Type B pancreatic cell (in vitro differentiated cells): ENCODE measurements around the gene TMEM53. TPM values are rescaled to one million over a fixed set of nuclear protein-coding genes. Genes with fewer than 3 reads are reported as not detected.

Experiments
- DNase-seq: peaks from one replicate; pipeline ENCODE4 v3.0.0; 2021; ENCODE audit warnings: mixed read lengths; ENCODE audit not compliant: unreplicated experiment; ENCODE audit errors: extremely low spot score
- H3K27ac Mint-ChIP-seq: 2 replicates; pipeline ENCODE4 v1.8.0; 2021; ENCODE audit warnings: mild to moderate bottlenecking, mixed read lengths
- H3K27me3 Mint-ChIP-seq: 2 replicates; pipeline ENCODE4 v1.8.0; 2021; ENCODE audit warnings: mixed read lengths
- H3K36me3 Mint-ChIP-seq: 2 replicates; pipeline ENCODE4 v1.8.0; 2021; ENCODE audit warnings: mixed read lengths
- H3K4me1 Mint-ChIP-seq: one replicate; pipeline ENCODE4 v1.8.0; 2021; ENCODE audit warnings: mixed read lengths; ENCODE audit not compliant: unreplicated experiment
- H3K4me3 Mint-ChIP-seq: 2 replicates; pipeline ENCODE4 v1.8.0; 2021; ENCODE audit warnings: mild to moderate bottlenecking, mixed read lengths
- H3K9me3 Mint-ChIP-seq: 2 replicates; pipeline ENCODE4 v1.8.0; 2021; ENCODE audit warnings: mixed read lengths
- total RNA-seq: library from RNA; stranded (reverse); gene quantifications from 2 replicates; pipeline ENCODE4 v1.2.1, GENCODE V29; 2021; ENCODE audit warnings: low replicate concordance
- TF ChIP-seq, protein P1 (sequence below): fragments of 200-600 bp; sonication (generic); conservative IDR thresholded peaks from 2 replicates; pipeline ENCODE4 v1.5.0; 2021; ENCODE audit warnings: antibody characterized with exemption, mild to moderate bottlenecking

TMEM53 gene
- total RNA-seq, 1 donor from 2014 or later = 6.6 TPM

DNA sequence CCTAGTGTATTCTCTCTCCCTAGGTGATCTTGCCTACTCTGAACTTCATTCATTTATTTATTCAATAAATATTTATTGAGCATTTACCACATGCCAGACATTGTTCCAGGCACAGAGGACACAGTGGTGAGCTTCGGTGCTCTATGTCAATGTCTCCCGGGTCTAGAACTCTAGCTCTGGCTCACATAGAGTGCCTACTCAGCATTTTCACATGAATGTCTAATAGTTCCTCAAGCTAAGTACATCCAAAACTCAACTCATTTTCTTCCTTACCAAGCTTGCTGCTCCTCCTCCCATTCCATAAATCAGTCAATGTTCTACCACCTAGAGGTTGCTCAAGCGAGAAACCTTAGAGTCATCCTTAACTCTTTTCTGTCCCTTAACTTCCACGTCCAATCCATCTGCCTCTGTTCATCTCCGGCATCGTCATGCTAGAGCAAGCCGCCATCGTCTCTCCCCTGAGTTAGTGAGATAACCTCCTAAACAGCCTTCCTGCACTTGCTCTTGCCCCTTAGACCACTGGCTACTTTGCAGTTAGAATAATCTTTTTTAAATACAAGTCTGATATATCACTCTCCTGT lies 67.5 kb downstream of the TMEM53 start:
- no peak overlapping the region for H3K4me3 Mint-ChIP-seq
- H3K4me1 Mint-ChIP-seq = peaks cover 15% of the 10 kb centered on the region
- no peaks in the 10 kb centered on the region for H3K36me3 Mint-ChIP-seq
- TF ChIP-seq, protein P1, sequence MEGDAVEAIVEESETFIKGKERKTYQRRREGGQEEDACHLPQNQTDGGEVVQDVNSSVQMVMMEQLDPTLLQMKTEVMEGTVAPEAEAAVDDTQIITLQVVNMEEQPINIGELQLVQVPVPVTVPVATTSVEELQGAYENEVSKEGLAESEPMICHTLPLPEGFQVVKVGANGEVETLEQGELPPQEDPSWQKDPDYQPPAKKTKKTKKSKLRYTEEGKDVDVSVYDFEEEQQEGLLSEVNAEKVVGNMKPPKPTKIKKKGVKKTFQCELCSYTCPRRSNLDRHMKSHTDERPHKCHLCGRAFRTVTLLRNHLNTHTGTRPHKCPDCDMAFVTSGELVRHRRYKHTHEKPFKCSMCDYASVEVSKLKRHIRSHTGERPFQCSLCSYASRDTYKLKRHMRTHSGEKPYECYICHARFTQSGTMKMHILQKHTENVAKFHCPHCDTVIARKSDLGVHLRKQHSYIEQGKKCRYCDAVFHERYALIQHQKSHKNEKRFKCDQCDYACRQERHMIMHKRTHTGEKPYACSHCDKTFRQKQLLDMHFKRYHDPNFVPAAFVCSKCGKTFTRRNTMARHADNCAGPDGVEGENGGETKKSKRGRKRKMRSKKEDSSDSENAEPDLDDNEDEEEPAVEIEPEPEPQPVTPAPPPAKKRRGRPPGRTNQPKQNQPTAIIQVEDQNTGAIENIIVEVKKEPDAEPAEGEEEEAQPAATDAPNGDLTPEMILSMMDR = no peak
- peaks cover 58% of the 10 kb centered on the region for H3K27me3 Mint-ChIP-seq
- H3K9me3 Mint-ChIP-seq = no peaks in the 10 kb centered on the region
- DNase-seq = no peak
- no peak overlapping the region for H3K27ac Mint-ChIP-seq

DNA sequence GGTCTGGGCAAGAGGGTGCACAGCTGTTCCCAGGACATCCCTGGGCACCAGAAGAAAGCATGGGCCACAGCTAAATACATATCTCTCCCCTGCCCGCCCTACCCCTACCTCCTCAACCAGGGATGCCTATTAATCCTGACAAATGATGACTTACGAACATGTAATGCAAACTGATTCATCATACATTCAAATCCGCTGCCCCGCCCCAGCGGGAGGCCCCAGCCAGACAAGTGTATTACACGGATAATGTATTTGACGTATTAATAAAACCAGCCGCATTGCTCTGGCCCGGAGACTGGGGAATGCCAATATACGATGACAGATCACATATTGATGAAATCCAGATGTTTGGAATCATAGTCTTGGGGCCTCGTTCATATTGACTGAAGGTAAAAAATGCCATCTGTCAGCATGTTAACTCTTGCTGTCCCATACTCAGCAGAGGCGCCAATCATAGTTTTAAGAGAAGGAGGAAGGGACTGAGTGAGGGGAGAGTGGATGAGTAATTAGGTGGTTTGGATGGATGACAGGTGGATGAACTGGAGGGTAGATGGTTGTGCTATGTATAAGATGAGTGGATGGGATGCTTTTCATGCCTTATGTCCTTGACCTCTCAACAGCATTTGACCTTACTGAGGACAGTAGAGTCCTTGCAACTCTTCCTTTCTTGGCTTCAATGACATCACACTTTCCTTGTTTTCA lies 68.2 kb downstream of the TMEM53 start:
- Mint-ChIP-seq H3K4me3 (no peak overlapping the region), H3K9me3 (no peaks in the 10 kb centered on the region), H3K36me3 (no peaks in the 10 kb centered on the region), H3K27ac (no peak overlapping the region), H3K4me1 (peaks cover 15% of the 10 kb centered on the region), H3K27me3 (peaks cover 51% of the 10 kb centered on the region)
- DNase-seq = no peak
- TF ChIP-seq, protein P1 = no peak

DNA sequence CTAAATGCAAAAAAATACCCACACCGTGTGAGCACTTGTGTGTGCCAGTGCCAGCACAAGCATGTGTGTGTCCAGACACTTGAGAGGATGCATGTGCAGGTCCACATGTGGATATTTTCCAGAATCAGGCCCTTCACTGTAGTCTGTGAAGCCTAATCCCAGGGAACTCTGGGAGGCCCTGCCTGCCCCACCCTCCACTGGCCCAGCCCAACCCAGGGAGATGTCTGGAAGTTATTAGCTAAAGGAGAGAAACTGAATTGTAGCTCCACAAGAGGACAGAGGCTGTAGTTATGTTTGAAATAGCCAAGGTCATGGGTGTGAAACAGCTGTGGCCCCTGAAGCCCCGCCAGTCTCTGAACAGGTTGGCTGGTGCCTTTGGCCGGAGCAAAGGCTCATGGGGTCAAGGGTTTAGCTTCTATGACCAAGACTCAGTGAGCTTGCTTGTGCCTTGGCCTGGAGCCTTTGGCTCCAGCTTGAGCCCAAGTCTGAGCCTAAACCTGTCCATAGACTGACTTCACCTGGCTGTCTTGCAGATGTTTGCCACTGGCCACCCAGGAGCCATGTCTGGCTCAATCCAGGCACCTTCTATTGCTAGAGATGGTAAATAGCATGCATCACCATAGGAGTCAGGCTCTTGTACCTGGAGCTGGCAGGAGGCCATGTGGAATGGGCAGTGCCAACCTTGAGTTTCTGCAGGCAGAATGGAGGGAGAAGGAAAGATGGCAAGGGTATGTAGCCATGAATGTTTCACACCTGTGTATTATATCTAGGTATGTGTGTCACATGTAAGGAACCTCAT lies 69.9 kb downstream of the TMEM53 start:
- Mint-ChIP-seq H3K36me3 (no peaks in the 10 kb centered on the region), H3K27ac (no peak overlapping the region), H3K9me3 (no peaks in the 10 kb centered on the region), H3K27me3 (peaks cover 38% of the 10 kb centered on the region), H3K4me3 (no peak overlapping the region), H3K4me1 (peaks cover 15% of the 10 kb centered on the region)
- TF ChIP-seq, protein P1 = no peak
- no peak for DNase-seq

DNA sequence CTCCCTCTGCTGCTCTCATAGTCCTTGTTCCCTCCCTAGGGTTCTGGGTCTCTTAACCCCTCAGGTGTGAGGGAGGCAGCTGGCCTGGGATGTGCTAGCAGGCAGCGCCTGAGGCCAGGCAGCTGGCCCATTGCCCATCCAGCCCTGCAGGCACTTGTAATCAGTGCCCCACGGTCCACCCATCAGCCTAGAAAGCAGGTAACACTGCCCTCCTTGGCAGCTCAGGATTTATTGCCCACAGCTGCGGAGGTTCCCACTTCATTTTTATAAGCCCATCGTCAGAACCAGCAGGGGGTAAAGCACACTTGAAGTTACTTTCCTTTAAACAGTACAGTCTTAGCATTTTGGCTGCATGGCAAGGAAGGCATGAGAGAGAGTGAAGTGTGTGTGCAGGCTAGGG lies 70.6 kb downstream of the TMEM53 start:
- peaks cover 31% of the 10 kb centered on the region for H3K27me3 Mint-ChIP-seq
- DNase-seq = no peak
- no peak overlapping the region for H3K4me3 Mint-ChIP-seq
- peaks cover 15% of the 10 kb centered on the region for H3K4me1 Mint-ChIP-seq
- H3K9me3 Mint-ChIP-seq = no peaks in the 10 kb centered on the region
- H3K27ac Mint-ChIP-seq = no peak overlapping the region
- TF ChIP-seq, protein P1 = no peak
- H3K36me3 Mint-ChIP-seq = no peaks in the 10 kb centered on the region

Other genes with a start within 250 kb of the TMEM53 start
- gene ARMH1, start 233 bp upstream of the TMEM53 start, total RNA-seq = 5.5 and 11.6 TPM in 2 replicates
- not detected in 2 replicates for gene RNU5D-1, start 56.7 kb upstream of the TMEM53 start, total RNA-seq
- 17.4 and 56.5 TPM in 2 replicates for gene KIF2C, start 65.4 kb upstream of the TMEM53 start, total RNA-seq
- gene RPS8, start 101.1 kb upstream of the TMEM53 start, total RNA-seq = 2,494 and 2,620 TPM in 2 replicates
- gene BEST4, start 113.7 kb upstream of the TMEM53 start, total RNA-seq = 0.48 and 0.99 TPM in 2 replicates
- gene PLK3, start 125.9 kb upstream of the TMEM53 start, total RNA-seq = 18.5 and 39.1 TPM in 2 replicates
- 1.1 TPM in 1 of 2 replicates, not detected in the other for gene DYNLT4, start 132.9 kb upstream of the TMEM53 start, total RNA-seq
- gene BTBD19, start 134.0 kb upstream of the TMEM53 start, total RNA-seq = 7.0 and 10.3 TPM in 2 replicates
- gene PTCH2, start 168.8 kb upstream of the TMEM53 start, total RNA-seq = 1.6 and 3.4 TPM in 2 replicates